Endothelial cell (in vitro differentiated cells): ENCODE measurements around the gene PLK1. TPM values are rescaled to one million over a fixed set of nuclear protein-coding genes. Genes with fewer than 3 reads are reported as not detected.

Experiments
- DNase-seq: peaks from one replicate; pipeline ENCODE4 v3.0.0; 2021; ENCODE audit warnings: low spot score
- H3K27ac Mint-ChIP-seq: one replicate; pipeline ENCODE4 v1.8.0; 2021; ENCODE audit warnings: mixed read lengths, inconsistent platforms; ENCODE audit not compliant: unreplicated experiment
- H3K27me3 Mint-ChIP-seq: one replicate; pipeline ENCODE4 v1.8.0; 2021; ENCODE audit warnings: mild to moderate bottlenecking, moderate library complexity, mixed read lengths, inconsistent platforms; ENCODE audit not compliant: unreplicated experiment
- H3K36me3 Mint-ChIP-seq: one replicate; pipeline ENCODE4 v1.8.0; 2021; ENCODE audit warnings: mild to moderate bottlenecking, low read depth, mixed read lengths, inconsistent platforms; ENCODE audit not compliant: unreplicated experiment
- H3K4me1 Mint-ChIP-seq: one replicate; pipeline ENCODE4 v1.8.0; 2021; ENCODE audit warnings: mild to moderate bottlenecking, mixed read lengths, inconsistent platforms; ENCODE audit not compliant: unreplicated experiment
- H3K4me3 Mint-ChIP-seq: one replicate; pipeline ENCODE4 v1.8.0; 2021; ENCODE audit warnings: mild to moderate bottlenecking, mixed read lengths, inconsistent platforms; ENCODE audit not compliant: unreplicated experiment
- H3K9me3 Mint-ChIP-seq: one replicate; pipeline ENCODE4 v1.8.0; 2021; ENCODE audit warnings: mixed read lengths, inconsistent platforms; ENCODE audit not compliant: unreplicated experiment
- total RNA-seq: library from RNA; stranded (reverse); fragmentation: NEBNext Ultra II Directional; extraction: Animal tissue kit (Norgen Biotek cat#: 25700); gene quantifications from one replicate; pipeline ENCODE4 v1.2.1, GENCODE V29; 2021; ENCODE audit not compliant: unreplicated experiment
- TF ChIP-seq, protein P1 (sequence below): fragments of 200-600 bp; sonication (generic); IDR thresholded peaks from one replicate; pipeline ENCODE4 v1.5.0; 2021; ENCODE audit warnings: antibody characterized with exemption; ENCODE audit not compliant: unreplicated experiment

PLK1 gene
- total RNA-seq, 1 donor from 2014 or later, result 16.0 TPM

DNA sequence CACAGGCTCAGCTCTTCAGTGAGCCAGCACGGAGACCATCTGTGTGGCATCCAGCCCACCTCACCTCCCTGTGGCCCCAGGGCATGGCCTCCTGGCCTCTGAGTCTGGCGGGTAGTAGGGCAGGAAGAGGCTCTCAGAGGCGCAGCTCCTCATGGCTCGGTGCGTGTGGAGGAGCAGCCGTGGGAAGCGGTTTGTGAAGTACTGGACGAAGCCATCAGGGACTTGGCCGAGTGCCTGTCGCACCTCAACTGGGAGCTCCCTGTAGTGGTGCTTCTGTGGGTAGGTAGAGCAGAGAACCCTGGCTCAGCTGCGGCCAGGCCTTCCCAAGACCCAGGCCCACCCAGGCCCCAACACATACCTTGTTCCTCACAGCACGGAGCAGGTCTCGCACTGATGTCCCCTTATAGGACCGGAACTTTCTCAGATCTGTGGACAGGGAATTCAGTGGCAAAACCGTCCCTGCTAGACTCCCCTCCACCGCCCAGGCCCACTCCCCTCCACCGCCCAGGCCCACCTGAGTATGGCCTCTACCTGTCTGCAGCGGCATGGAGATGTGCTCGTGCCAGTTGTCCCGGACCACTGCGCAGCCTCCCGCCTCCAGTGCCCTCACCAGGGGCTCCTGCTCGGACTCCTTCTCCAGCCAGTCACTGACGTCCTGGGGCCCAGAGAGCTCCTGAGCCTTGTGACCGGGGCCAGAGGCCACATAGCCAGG lies 12.2 kb downstream of the PLK1 start:
- no peak overlapping the region for H3K27ac Mint-ChIP-seq
- H3K36me3 Mint-ChIP-seq, result peaks cover 22% of the 10 kb centered on the region
- peaks cover 4% of the 10 kb centered on the region for H3K4me1 Mint-ChIP-seq
- H3K4me3 Mint-ChIP-seq, result no peak overlapping the region
- DNase-seq, result no peak
- TF ChIP-seq, protein P1, sequence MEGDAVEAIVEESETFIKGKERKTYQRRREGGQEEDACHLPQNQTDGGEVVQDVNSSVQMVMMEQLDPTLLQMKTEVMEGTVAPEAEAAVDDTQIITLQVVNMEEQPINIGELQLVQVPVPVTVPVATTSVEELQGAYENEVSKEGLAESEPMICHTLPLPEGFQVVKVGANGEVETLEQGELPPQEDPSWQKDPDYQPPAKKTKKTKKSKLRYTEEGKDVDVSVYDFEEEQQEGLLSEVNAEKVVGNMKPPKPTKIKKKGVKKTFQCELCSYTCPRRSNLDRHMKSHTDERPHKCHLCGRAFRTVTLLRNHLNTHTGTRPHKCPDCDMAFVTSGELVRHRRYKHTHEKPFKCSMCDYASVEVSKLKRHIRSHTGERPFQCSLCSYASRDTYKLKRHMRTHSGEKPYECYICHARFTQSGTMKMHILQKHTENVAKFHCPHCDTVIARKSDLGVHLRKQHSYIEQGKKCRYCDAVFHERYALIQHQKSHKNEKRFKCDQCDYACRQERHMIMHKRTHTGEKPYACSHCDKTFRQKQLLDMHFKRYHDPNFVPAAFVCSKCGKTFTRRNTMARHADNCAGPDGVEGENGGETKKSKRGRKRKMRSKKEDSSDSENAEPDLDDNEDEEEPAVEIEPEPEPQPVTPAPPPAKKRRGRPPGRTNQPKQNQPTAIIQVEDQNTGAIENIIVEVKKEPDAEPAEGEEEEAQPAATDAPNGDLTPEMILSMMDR, result no peak
- no peaks in the 10 kb centered on the region for H3K27me3 Mint-ChIP-seq
- no peaks in the 10 kb centered on the region for H3K9me3 Mint-ChIP-seq

DNA sequence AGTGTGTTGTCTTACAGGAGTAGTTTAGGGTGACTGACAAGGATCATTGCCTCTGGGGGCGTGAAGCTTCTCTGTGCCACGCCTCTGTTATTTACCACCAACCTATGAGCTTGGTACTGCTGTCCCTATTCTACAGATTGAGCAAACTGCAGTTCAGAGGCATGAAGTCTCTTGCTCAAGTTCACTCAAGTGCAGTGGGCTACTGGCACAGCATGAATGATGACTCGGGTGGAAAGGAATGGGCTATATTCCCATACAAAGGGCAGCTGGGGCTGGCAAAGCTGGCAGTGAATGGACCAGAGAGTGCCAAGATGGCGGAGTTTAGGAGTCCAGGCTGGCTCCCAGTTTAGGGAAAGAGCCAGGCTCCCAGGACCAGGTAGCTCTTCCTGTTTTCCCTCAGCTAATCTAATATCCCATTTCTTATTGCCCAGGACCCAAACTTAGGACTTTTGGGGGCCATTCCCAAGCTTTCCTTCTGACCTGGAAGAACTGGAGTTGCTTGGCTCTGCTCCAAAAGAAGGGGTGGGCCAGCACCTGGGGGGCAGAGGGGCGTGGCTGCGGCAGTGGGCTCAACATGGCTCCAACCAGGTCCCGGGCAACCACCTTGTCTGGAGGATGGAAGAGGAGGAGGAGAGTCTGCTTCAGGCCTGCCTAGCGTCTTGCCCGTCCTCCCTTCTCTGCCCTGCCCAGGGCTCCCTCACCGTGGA lies 12.9 kb downstream of the PLK1 start:
- H3K9me3 Mint-ChIP-seq, result no peaks in the 10 kb centered on the region
- no peak overlapping the region for H3K27ac Mint-ChIP-seq
- H3K4me3 Mint-ChIP-seq, result no peak overlapping the region
- H3K27me3 Mint-ChIP-seq, result no peaks in the 10 kb centered on the region
- no peak for DNase-seq
- TF ChIP-seq, protein P1, result no peak
- peaks cover 4% of the 10 kb centered on the region for H3K4me1 Mint-ChIP-seq
- H3K36me3 Mint-ChIP-seq, result peaks cover 22% of the 10 kb centered on the region

DNA sequence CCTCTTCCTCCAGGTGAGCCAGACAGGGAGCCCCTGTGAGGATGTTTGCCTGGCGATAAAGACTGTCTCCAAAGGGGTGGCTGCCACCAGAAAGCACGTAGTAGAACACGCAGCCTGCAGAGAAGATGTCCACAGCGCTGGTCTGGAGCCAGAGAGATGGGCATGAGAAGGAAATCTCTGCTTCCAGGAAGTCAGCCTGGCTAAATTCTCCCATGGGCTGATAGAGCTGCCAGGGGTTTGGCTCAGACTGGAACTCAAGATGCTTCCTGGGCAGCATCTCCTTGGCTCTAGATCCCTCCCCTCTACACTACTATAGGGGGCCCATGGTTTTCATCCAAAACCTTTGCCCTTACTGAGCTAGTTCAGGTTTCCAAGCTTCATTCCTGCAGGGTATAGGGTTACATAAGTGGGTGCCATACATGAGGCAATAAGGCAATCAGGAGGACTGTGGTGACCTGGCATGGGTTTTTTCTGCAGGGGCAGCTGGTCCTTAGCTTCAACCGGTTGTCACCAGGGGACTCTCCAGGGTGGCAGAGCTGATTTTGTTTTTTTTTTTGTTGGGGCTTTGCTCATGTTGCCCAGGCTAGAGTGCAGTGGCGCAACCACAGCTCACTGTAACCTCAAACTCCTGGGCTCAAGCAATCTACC lies 13.6 kb downstream of the PLK1 start:
- no peaks in the 10 kb centered on the region for H3K27me3 Mint-ChIP-seq
- peaks cover 17% of the 10 kb centered on the region for H3K36me3 Mint-ChIP-seq
- peaks cover 4% of the 10 kb centered on the region for H3K4me1 Mint-ChIP-seq
- no peak overlapping the region for H3K4me3 Mint-ChIP-seq
- TF ChIP-seq, protein P1, result no peak
- DNase-seq, result no peak
- H3K9me3 Mint-ChIP-seq, result no peaks in the 10 kb centered on the region
- no peak overlapping the region for H3K27ac Mint-ChIP-seq

DNA sequence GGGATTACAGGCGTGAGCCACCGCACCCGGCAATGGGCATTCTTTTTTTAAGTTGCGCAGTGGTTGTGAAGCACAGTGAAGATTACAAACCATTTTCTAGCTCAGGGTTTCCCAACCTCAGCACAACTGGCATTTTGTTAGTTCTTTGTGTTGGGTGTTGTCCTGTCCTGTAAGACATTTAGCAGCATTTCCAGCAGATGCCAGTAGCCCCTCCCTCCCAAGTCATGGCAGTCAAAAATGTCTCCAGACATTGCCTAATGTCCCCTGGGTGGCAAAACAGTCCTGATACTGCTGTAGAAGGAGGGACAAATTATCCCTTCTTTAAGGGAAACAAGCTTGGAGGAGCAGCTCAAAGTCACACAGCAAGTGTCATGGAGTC lies 15.6 kb downstream of the PLK1 start:
- Mint-ChIP-seq H3K27ac (no peak overlapping the region), H3K27me3 (no peaks in the 10 kb centered on the region), H3K4me3 (no peak overlapping the region), H3K36me3 (peaks cover 4% of the 10 kb centered on the region), H3K9me3 (no peaks in the 10 kb centered on the region), H3K4me1 (peaks cover 4% of the 10 kb centered on the region)
- DNase-seq, result no peak
- TF ChIP-seq, protein P1, result no peak
